GM12892 (cell line): ENCODE data around the gene CSNK2A1.

Experiments
- POLR2A ChIP-seq: IDR thresholded peaks from 2 replicates; pipeline ENCODE4 v1.6.1; 2011; ENCODE audit warnings: low read depth, low read length, control low read depth
- POLR2AphosphoS5 ChIP-seq: IDR thresholded peaks from 2 replicates; pipeline ENCODE4 v1.6.1; 2011; ENCODE audit warnings: low read depth, low read length, control low read depth

DNA sequence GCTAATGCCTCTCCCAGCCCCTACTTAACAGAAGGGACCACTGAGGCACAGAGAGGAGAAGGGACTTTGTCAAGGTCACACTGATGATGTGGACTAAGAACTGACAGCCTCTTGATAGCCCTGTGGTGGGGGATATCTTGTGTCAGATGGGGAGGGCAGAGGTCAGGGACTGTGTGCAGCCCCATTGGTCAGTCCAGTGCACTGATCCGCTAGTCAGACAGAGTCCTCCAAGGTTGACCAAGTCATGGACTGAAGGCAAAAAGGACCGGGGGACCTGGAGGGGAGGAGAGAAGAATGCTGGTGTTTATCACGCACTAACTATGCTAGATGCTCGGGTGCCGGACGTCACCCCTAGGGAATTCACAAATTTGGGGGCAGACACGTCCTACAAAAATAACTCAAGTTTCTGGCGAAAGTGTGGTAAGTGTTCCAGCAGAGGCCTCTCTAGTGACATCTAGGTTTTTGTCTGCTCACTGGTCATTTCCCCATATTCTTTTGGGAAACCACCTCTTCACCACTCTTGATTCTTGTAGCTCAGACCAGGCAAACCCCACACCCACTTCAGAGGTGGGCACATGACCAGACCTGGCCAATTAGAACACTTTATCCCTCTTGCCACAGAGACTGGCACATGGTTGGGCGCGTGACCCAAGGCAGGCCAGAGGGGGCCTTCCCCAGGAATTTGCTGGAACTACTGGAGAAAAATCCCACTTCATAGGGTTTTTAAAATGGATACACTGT is 45.5 kb upstream of the CSNK2A1 start:
- TF ChIP-seq POLR2A (no peak), POLR2AphosphoS5 (no peak)
